Transverse colon (tissue), 4 donors: ENCODE measurements around the gene SNX11.

Experiments
- CTCF ChIP-seq, 5 experiments: fragments of 200-600 bp in 3 of 5; fragments of 450-650 bp in 2 of 5; sonication (generic) in 3 of 5; IDR thresholded peaks; 1 replicate in 2 of 5; 2 replicates in 3 of 5; pipeline ENCODE4 v1.5.1; 2016 to 2017; ENCODE audit warnings: antibody characterized with exemption in 5 of 5, inconsistent platforms in 3 of 5, mild to moderate bottlenecking in 2 of 5, moderate library complexity in 1 of 5
- POLR2A ChIP-seq: fragments of 450-650 bp; IDR thresholded peaks from one replicate; pipeline ENCODE4 v1.6.1; 2016; ENCODE audit warnings: antibody characterized with exemption, mild to moderate bottlenecking, moderate library complexity
- POLR2AphosphoS5 ChIP-seq, 3 donors: sonication (generic); formaldehyde crosslinking; IDR thresholded peaks; one replicate each; pipeline ENCODE4 v1.6.1; 2016; ENCODE audit warnings: antibody characterized with exemption in 3 of 3

GRCh38 chr17:48139944-48140343, 32.4 kb downstream of the SNX11 start:
- TF ChIP-seq CTCF (IDR thresholded peaks at IDR 0.05) (no peak), POLR2AphosphoS5 (IDR thresholded peaks at IDR 0.05) (no peak), POLR2A (no peak)
